IPS-NIHi7 (cell line): ENCODE data around the gene RPS6KA2.
"Not testable (repeated sequence)": the region's sequence is repeated elsewhere in the genome, so short reads cannot be mapped to it uniquely, and the experiment has no call there.

Source experiments
- DNase-seq: peaks from one replicate; pipeline ENCODE4 v3.0.0; 2012; ENCODE audit warnings: mixed read lengths; ENCODE audit errors: extremely low spot score

RPS6KA2 gene

DNA sequence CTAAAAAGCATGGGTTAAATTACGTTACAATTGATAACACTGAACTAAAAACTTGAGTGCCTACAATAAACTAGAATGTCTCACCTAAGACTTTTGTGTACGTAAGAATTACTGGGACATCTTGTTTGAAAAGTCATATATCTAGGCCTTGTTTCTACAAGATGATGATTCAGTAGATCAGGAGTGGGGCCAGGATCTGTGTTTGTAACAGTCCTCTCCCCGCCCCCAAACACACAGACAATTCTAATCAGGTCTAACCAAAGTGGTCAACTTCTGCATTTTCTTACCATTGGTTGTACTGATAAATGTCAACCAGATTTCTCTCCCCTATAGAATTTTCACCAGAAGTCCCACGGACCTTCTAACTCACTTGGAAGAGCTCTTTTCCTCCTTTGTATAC is 97.5 kb downstream of the RPS6KA2 start:
- DNase-seq: no peak

DNA sequence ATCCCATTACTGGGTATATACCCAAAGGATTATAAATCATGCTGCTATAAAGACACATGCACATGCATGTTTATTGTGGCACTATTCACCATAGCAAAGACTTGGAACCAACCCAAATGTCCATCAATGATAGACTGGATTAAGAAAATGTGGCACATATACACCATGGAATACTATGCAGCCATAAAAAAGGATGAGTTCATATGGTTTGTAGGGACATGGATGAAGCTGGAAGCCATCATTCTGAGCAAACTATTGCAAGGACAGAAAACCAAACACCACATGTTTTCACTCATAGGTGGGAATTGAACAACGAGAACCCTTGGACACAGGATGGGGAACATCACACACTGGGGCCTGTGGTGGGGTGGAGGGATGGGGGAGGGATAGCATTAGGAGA is 98.0 kb downstream of the RPS6KA2 start:
- not testable (repeated sequence) for DNase-seq

DNA sequence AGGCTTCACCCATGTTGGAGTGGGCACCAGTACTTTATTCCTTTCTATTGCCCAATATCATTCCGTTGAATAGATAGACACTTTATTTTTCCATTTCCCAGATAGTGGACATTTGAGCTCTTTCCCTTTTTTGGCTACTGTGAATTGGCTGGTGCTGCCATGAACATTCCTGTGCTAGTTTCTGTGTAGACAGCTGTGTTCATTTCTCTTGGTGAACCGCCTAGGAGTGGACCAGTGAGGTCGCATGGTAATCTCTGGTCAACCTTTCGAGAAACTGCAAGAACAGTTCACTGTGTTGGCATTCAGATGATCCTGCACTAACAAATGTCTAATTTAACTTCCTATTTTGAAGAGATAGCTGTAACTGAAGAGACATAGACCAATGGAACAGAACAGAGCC is 99.2 kb downstream of the RPS6KA2 start:
- no peak for DNase-seq

DNA sequence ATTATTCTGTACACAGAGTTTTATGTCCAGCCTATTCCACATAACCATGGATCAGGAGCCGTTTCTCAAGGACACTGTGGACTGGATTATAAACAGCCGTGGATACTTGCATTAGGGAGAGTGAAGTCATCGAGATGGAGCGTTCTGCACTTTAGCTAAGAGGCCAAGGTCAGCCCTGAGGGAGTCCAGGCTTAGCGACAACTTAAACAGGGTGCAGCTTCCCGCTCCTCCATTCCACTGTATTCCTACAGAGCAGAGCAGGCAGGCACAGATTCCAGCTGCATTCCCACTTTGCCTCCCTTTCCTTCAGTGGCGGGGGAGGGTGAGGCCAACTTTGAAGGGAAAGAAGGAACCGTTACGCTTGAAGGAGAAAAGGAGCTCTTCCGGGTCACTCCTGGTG is 100.1 kb downstream of the RPS6KA2 start:
- DNase-seq: no peak

DNA sequence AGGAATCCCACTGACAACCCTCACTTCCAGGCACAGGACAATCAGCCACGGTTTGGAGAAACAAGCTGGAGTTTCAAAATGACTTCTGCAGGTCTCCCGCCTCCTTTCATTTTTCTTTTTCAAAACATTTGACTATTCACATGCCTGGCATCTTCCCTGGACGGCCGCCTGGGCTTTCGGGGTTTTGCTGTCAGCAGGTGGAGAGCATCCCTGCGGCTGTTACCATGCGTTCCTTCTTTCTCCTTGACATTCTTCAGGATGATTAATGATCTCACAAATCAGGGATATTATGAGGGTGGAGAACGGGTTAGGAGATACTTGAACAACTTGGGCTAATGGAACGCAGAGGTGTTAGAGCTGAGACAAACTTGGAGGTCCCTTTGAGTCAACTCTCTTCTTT is 101.5 kb downstream of the RPS6KA2 start:
- DNase-seq: no peak

DNA sequence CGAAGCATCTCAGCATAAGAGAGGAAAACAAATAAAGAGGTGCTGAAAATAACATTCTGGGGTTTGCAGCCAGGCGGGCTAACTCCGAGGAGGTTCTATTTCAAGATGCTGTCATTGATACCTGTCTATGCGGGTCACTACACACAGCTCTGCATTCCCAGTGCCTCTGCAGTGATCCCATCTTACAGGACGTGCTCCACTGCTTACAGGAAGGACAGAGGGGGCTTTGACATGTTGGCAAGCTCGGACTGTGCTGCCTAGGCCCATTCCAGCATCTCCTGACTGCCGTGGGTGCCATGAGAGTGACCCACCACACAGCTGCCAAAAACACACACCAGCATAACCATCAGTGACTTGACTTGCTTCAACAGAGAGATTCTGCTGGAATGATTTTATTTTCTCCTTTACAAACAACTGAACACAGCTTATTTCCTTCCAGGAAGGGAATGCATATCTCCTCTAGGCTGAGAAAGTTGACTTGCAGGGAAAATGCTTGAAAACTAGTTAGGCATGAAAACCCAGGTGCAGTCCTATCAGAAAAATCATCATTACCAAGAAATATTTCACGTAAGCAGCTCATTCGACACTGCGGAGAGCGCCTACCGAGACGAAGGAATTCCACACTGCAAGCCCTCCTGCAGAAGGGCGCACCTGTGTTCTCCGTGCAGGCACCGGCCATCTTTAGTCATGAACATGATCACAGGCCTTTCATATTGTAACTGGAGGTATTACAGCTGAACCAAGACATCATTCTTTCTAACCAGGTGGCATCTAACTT is 103.1 kb downstream of the RPS6KA2 start:
- no peak for DNase-seq

DNA sequence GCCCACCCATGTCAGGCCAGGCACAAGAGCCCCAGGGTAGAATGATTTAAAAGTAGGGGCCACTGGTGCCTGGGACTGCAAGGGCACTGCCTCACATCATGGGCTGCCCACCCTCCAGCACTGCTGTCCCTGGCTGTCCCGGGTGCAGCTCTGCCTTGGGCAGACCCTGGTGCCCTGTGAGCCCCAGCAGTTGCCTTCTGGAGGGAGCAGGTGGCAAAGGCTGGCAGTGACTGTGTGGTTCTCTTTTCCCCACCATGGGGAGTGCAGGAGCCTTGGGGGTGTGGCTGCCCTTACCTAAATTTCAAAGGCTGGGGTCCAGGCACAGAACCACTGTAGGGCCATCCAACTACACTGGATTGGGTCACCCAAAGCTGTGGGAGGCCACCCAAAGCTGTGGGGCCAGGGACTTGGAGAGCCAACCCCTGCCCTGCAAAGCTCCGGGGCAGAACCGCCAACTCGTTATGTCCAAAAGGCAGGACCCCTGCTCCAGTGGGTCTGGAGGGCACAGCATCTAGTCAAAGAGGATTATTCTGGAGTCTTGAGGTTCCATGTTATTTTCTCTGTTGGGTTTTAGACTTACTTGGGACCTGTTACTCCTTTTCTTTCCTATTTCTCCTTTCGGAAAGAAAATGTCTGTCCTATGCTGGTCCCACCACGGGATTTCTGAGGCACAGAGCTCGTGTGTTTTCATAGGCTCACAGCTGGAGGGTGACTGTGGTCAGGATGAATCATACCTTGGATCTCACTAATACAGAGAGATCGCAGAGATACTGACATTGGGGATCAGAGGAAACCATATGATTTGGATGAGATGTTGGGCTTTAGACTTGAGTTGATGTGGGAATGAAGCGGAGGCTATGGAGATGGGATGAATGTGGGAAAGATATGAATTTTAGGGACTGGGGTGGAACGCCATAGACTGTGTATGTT is 105.9 kb downstream of the RPS6KA2 start:
- DNase-seq: no peak

DNA sequence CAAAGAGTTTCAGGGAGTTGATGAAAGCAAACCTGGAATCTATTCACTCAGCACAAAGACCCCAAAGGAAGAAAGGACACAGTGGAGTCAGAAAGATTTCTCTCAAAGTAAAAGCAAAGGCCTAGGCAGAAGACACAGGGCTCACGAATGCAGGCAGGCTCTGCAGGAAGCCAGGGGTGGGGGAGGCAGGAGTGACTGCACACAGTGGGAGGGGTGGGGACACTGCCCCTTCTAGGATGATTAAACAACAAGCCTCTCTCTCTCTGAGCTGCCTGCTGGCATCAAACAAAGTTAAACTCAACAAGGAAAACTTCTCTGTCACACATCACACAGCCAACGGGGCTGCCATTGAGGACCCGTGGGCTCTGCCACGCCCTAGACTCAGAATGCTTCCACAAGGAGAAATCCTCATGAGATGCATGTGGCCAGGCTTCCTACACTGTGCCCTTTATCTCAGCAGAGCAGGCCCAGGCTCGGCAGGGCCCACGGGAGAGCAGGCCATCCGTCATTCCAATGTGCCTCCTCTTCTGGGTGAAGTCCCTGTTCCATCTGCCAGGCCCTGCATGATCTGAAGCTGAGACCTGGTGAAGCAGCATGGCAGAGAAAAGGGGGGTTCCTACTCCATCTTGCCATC is 110.7 kb downstream of the RPS6KA2 start:
- DNase-seq: no peak

DNA sequence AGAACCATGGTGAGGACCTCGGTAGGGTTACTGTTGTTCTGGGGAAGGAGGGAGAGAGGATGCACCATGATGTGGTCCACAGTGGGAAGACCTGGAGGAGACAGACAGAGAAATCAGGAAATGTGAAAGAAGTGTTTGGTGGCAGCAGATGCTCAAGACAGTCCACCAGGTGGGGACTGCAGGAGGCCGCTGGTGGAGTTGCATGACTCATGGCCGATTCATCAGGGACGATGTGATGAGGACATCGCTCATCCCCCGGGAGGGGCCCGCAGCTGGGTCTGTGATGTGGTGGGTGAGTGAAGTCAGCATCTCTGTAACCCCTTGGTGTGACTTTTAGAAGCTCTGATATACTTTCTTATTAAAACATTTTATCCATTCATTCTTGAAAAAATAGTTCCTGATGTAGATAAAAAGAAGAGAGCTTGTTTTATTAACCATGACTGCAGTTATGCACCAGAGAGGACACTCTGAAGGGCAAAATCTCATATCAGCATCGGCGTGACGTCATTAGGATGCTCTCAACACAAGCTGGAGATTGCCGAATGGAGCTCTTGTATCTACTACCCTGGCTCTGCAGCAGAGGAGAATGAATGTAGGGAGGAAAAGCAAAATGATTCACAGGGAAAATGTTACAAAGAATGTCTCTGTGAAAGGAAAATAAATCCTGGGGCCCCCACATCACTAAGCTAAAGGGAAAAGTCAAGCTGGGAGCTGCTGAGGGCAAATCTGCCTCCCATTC is 111.8 kb downstream of the RPS6KA2 start:
- peak; percentile 67 for DNase-seq

DNA sequence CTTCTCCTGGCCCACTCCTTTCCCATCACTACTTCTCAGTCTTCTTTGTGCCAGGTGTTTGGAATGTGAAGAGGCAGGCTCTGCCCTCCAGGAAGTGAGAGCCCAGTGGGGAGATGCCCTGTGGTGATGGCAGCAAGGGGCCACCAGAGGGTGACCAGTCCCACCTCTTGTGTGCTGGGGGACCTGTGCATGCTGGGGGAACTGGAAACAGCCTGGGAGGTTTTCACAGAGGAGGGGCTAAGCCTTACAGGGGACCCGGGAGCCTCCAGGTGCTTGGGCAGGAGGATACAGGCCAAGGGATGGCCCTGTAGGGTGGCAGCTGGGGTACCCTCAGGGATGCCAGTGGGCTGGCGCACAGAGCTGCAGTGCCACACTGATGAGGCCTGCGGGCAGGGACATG is 112.9 kb downstream of the RPS6KA2 start:
- peak; percentile 27 for DNase-seq

DNA sequence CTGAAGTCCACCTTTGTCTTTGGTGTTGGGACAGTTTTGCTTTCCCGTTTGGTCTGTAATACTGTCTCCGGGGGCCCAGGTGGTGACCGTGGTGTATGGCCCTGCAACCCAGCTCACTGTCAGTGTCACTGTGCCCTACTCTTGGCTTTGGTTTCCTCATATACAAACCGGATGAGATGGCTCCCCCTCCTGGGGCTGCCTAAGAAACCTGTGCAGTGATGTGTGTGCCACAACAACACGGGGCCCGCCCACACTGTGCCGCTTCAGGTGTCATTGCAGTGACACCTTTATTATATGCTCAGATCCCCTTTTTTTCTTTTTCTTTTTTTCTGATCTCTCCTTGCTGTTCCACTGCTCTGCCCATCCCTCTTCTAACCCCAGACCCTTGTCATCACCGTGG is 114.5 kb downstream of the RPS6KA2 start:
- no peak for DNase-seq

DNA sequence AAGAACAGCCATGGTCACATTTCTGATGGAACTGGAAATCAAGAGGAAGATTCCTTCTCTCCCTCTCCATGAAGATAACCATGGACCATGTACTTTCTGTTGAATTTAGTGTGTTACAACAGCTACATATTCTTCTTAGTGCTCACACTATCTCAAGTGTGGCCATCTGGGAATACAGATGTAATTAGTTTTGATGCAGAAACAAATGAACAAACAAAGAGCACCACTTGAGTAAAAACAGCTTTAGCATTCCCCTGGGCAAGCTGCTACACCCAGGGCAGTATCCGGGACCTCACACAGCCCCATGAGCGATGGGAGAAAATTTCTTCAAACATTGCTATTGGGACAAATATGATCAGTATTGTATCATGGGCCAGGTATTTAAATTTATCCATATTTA is 115.7 kb downstream of the RPS6KA2 start:
- DNase-seq: no peak

DNA sequence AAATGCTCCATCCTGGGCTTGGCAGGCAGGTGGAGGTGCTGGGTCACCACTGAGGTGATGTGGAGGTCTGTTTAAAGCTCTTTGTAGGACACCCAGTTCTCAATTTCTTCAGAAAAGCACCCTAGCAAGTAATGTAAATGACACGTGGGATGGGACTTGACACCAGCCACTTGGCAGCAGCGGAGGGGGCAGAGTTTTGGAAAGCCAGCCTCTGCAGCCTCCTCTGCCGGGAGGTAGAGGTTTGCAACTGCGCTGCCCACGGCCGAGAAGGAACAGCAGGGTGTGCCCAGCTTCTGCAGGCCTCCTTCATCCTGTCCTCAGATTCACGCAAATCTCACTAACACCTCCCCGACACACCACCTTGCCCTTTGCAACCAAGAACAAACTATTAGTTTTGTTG is 117.9 kb downstream of the RPS6KA2 start:
- no peak for DNase-seq

DNA sequence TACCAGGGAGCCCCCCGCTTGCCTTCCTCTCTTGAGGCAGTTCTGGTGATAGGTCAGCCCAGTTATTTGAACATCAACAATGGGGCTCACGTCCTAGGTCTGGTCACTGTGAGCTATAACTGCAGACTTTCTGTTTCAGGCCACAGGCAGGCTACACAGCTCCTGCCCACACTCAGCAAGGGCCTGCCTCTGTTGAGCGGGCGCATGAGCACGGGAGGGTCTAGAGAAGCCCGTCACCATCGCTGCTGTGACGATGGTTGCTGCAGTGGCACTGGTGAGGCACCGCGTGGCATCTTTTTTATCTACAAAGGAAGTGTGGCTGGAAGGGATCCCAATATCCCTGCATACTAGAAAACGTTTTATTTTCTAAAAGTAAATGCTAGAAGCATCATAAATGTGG is 118.3 kb downstream of the RPS6KA2 start:
- DNase-seq: no peak

DNA sequence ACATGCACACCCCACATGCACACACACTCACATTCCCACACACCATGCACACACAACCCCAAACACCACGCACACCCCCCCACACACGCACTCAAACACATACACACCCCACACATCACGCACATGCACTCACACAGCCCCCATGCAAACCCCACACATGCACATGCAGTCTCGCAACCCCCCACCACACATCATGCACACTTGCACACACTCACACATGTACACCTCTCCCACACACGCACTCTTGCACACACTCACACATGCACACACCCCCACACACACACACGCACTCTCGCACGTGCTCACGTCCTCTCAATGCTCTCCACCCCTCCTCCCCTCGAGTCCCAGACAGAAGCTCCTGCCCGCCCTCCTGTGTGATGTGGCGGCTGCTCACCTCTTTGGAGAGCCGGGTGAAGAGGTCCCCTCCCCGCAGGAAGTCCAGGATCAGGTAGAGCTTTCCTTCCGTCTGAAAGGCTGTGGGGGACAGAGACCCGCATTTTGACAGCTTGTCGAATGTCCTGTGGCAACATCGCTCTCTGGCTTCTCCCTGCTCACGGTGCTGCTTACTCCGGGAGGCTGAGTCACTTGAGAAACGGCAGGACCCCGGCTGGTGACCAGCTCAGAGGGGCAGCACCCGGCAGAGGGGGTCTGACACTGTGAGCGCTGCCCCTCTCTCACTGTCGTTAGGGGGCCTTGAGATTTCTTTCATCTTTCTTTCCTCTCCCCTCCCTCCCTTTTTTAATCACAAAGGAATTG is 119.1 kb downstream of the RPS6KA2 start:
- DNase-seq: no peak

DNA sequence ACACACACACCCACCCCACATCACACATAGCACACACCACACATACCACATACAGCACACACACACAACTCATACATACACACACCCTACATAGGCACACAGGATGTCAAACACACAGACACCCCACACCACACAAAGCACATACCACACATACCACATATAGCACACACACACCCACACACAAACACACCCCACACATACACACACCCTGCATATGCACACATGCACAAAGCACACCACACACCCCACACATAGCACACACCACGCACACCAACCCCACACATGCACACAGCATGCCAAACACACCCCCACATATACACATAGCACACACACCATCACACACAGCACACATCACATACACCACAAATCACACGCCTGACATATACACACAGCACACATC is 119.7 kb downstream of the RPS6KA2 start:
- no peak for DNase-seq

DNA sequence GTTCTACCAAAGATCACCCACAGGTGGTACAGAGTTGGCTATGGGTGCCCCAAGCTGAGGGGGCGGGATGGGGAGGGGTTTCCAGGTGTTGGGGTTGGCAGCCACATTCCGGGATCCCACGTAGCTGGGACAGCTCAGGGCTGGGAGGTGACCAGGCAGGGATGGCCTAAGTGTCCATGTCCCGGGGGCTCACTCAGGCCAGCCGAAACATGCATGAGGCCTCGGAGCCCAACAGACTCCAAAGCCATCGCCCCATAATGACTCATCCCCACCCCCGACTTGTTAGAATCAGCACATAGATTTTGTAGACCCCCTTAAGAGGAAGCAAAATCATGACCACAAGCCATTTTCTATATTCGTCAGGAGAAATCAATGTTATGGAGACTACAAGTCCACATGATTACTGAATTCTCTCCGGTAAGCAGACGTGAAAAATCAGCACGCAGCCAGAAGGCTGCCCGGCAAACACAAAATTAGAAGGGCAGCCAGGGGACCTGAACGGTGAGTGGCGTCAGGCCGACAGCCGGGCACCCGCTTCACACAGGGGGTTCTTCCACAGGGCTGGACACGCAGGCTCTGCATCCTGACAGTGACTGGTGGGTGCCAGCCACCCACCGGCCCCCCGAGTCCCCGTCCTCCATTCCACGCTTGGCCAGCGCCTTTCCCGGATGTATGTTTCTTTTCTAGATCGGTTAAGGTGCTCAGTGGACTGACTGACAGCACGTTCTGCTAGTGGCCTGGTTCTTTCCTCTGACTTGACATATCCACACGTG is 121.7 kb downstream of the RPS6KA2 start:
- DNase-seq: no peak

DNA sequence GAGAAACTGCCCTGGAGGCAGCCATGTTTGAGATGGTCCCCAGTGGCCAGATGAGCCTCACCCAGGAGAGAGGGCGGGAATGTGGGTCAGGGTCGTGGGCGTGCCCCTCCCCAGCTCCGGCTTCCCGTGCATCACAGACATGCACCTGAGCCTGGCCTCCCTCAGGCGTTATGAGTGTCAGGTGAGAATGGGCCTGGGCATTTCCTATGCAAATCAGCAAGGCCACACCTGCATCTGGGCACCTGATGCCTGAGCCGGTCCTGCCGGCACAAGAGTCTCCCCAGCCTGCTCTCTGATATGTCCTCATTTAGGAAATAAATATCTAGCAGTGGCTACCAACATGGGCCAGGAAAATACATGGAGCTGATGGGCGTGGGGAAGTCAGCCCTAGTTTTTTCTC is 123.0 kb downstream of the RPS6KA2 start:
- DNase-seq: no peak

DNA sequence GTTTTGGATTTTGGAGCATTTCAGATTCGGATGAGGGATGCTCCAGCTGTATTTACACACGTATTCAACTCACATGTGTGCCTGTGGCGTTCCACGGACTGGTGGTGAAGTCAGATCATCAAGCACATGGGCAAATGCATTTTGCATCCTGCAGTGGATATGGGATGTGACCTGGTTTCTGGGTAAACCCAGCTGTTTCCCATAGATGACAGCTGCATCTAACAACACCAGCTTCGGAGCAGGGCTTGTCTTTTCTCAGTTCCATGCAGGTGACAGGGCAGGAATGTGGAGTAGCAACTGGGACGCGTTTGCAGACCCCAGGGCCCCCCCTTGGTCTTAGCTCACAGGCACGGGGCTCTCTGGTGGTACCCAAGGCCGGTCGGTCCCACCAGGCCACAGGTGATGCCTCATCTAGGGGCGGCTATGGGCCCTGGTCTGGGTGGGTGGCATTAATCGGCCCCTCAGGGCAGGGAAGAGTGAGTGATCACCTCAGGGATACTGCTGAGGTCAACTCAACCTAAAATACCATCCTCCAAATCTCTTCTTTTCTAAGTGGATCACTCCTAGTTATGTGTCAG is 123.8 kb downstream of the RPS6KA2 start:
- DNase-seq: no peak

DNA sequence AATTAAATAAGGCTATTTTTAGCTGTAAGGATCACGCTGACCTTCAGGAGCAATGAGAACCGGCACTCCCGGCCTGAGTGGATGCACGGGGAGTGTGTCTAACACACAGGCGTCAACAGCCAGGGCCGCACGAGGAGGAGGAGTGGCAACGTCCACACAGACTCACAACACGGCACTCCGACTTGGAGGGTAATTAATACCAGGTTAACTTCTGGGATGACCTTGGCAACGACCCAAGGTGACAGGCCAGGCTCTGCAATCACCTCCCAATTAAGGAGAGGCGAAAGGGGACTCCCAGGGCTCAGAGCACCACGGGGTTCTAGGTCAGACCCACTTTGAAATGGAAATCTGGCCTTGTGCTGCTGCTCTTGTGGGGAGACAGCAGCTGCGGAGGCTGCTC is 124.6 kb downstream of the RPS6KA2 start:
- DNase-seq: no peak
